ENCODE results near the gene FAF1.

The FAF1 gene

DNA sequence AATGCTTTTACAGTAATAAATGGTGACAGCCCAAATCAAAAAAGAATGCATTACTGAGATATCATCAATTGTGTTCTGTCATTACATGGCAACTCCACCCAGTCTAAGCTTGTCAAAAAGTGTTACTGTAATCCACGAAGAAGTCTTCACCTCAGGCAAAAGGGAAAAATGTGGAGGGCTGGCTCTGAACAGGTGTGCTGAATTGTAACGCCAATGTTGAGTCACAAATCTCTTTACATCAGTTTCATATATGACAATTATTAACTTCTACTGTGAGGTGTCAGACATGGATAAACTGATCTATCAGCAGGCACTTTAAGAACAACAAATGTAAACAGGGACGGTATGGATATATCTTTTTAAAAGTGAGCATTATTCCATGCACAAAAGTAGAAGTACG, 438.4 kb downstream of the FAF1 start:
- TF ChIP-seq CTCF (IDR thresholded peaks at IDR 0.05): no peak
- Histone ChIP-seq H3K4me1 (no peaks in the 10 kb centered on the region), H3K9me3 (ENCODE audit: control insufficient read depth, low read length) (no peaks in the 10 kb centered on the region), H3K4me2 (ENCODE audit: low read length) (no peak overlapping the region), H2AFZ (no peak overlapping the region), H3K27me3 (ENCODE audit: control insufficient read depth, insufficient read depth, low read length) (no peaks in the 10 kb centered on the region), H3K4me3 (ENCODE audit: low read depth, low read length) (no peak overlapping the region), H3K27ac (no peak overlapping the region), H3K9ac (no peak overlapping the region), H3K36me3 (ENCODE audit: control insufficient read depth, insufficient read depth, low read length) (no peaks in the 10 kb centered on the region), H3K79me2 (no peaks in the 10 kb centered on the region)

- no peak overlapping the region for H3K9ac ChIP-seq
- H3K4me1 ChIP-seq: no peaks in the 10 kb centered on the region
- no peaks in the 10 kb centered on the region for H3K36me3 ChIP-seq (ENCODE audit: control insufficient read depth, insufficient read depth, low read length)
- H3K4me2 ChIP-seq (ENCODE audit: low read length): no peak overlapping the region
- H2AFZ ChIP-seq: no peak overlapping the region
- H3K4me3 ChIP-seq (ENCODE audit: low read depth, low read length): no peak overlapping the region
- H3K9me3 ChIP-seq (ENCODE audit: control insufficient read depth, low read length): no peaks in the 10 kb centered on the region
- H3K27me3 ChIP-seq (ENCODE audit: control insufficient read depth, insufficient read depth, low read length): no peaks in the 10 kb centered on the region
- TF ChIP-seq CTCF (IDR thresholded peaks at IDR 0.05): no peak
- H3K27ac ChIP-seq: no peak overlapping the region
- no peaks in the 10 kb centered on the region for H3K79me2 ChIP-seq
These were observed 442.6 kb downstream of the FAF1 start for GRCh38 chr1:50517488-50517887.

DNA sequence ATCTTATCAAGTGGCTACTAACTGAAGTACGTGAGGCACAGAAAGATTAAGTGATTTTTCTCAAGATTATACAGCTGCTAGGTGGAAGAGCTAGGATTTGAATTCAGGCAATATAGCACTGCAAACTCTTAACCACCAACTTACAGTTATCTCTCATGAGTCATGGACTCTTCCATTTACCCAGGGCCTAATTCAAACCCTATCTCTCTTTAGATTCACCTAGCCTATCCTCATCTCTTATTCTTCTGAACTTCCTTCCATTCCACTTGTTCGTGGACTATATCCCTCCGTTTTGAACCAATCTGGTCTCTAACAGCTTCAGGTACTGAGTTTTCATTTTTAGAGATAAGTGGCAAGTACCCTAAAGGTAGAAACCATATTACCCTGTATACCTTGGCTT, 444.0 kb downstream of the FAF1 start:
- no peak overlapping the region for H3K4me2 ChIP-seq (ENCODE audit: low read length)
- H3K9ac ChIP-seq: no peak overlapping the region
- no peak for TF ChIP-seq CTCF (IDR thresholded peaks at IDR 0.05)
- no peaks in the 10 kb centered on the region for H3K36me3 ChIP-seq (ENCODE audit: control insufficient read depth, insufficient read depth, low read length)
- H3K79me2 ChIP-seq: no peaks in the 10 kb centered on the region
- no peak overlapping the region for H3K4me3 ChIP-seq (ENCODE audit: low read depth, low read length)
- H3K4me1 ChIP-seq: no peaks in the 10 kb centered on the region
- no peaks in the 10 kb centered on the region for H3K9me3 ChIP-seq (ENCODE audit: control insufficient read depth, low read length)
- no peaks in the 10 kb centered on the region for H3K27me3 ChIP-seq (ENCODE audit: control insufficient read depth, insufficient read depth, low read length)
- H3K27ac ChIP-seq: no peak overlapping the region
- H2AFZ ChIP-seq: no peak overlapping the region

- Histone ChIP-seq H3K9ac (no peak overlapping the region), H3K9me3 (ENCODE audit: control insufficient read depth, low read length) (no peaks in the 10 kb centered on the region), H3K27ac (no peak overlapping the region), H3K79me2 (no peaks in the 10 kb centered on the region), H3K27me3 (ENCODE audit: control insufficient read depth, insufficient read depth, low read length) (no peaks in the 10 kb centered on the region), H3K36me3 (ENCODE audit: control insufficient read depth, insufficient read depth, low read length) (no peaks in the 10 kb centered on the region), H3K4me2 (ENCODE audit: low read length) (no peak overlapping the region), H3K4me3 (ENCODE audit: low read depth, low read length) (no peak overlapping the region), H3K4me1 (no peaks in the 10 kb centered on the region), H2AFZ (no peak overlapping the region)
- TF ChIP-seq CTCF (IDR thresholded peaks at IDR 0.05): no peak
These were observed 452.0 kb downstream of the FAF1 start for GRCh38 chr1:50508040-50508586.

DNA sequence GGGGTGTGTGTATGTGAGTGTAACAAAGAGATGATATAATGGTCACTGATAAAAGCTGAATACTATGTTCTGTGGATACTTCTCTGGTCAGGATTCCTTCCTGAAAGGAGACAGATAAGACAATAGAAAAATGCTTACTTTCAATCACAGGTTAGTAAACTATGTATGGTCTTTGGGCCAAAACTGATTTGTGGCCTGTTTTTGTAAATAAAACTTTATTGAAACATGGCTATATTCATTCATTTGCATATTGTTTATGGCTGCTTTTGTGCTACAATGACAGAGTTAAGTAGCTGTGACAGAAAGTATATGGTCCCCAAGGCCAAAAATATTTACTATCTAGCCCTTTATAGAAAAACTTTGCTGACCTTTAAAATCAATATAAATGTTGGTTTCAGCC, 454.6 kb downstream of the FAF1 start:
- no peaks in the 10 kb centered on the region for H3K79me2 ChIP-seq
- H3K36me3 ChIP-seq (ENCODE audit: control insufficient read depth, insufficient read depth, low read length): no peaks in the 10 kb centered on the region
- H3K27me3 ChIP-seq (ENCODE audit: control insufficient read depth, insufficient read depth, low read length): no peaks in the 10 kb centered on the region
- H3K9me3 ChIP-seq (ENCODE audit: control insufficient read depth, low read length): no peaks in the 10 kb centered on the region
- H3K4me1 ChIP-seq: no peaks in the 10 kb centered on the region
- H3K4me2 ChIP-seq (ENCODE audit: low read length): no peak overlapping the region
- no peak overlapping the region for H3K9ac ChIP-seq
- no peak overlapping the region for H2AFZ ChIP-seq
- TF ChIP-seq CTCF (IDR thresholded peaks at IDR 0.05): no peak
- no peak overlapping the region for H3K27ac ChIP-seq
- no peak overlapping the region for H3K4me3 ChIP-seq (ENCODE audit: low read depth, low read length)

Measured in parathyroid adenoma (tissue), 2 donors.